Measurements from ENCODE around the gene PIK3R1. TPM values are rescaled to one million over a fixed set of nuclear protein-coding genes. Genes with fewer than 3 reads are reported as not detected.
A peak's percentile ranks its signal among the peaks of the same experiment; 100 is the strongest.
"Not testable (repeated sequence)": the region's sequence is repeated elsewhere in the genome, so short reads cannot be mapped to it uniquely, and the experiment has no call there.

The PIK3R1 gene
- total RNA-seq, 1 donor from 2014 or later, result 177 TPM

DNA sequence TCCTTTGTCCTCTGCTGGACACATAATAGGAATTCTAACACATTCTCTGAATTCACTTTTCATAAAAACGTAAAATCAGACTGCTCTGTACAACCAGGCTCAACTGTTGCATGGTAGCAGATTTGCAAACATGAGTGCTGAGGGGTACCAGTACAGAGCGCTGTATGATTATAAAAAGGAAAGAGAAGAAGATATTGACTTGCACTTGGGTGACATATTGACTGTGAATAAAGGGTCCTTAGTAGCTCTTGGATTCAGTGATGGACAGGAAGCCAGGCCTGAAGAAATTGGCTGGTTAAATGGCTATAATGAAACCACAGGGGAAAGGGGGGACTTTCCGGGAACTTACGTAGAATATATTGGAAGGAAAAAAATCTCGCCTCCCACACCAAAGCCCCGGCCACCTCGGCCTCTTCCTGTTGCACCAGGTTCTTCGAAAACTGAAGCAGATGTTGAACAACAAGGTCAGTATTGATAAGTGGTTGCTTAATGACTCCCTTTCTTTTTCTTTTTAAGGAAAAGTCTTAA is 11.1 kb downstream of the PIK3R1 start:
- DNase-seq, result no peak

- no peak for DNase-seq
These were observed 12.1 kb downstream of the PIK3R1 start for GRCh38 chr5:68227532-68228160.

DNA sequence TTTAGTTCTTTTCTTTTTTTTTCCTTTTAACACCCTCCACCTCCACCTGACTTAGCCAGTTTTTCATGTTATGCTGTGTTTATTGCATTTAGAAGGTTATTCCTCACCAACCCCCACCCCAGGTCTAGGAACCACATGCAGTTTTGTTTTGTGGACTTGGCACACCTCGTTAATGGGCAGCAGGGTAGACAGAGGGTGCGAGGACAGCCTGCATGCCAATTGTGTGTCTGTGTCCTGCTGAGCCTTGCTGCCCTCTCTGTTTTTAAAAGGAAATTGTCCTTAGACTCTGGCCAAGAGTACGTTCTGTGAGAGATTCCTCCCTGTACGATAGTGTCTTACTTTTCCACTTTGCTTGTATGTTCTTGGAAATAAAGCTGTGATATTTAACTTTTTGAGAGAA is 13.9 kb downstream of the PIK3R1 start:
- DNase-seq, result no peak

DNA sequence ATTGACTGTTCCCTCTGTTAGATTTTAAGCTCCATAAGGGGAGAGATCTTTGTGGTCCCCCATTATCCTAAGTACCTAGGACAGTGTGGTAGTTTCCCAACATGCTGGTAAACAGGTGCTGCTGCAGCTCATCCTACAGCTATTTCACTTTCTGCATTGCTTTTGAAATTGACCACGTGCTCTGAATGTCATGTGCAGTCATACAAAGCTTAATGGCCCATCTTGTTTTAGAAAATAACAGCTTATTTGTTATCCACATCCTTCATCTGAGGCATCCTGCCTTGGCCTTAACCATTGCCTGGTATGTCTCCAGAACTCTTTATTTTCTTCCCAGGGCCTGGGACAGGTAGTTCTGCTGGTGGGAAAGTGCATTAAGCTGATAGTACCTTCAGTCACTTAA is 14.7 kb downstream of the PIK3R1 start:
- DNase-seq, result no peak

DNA sequence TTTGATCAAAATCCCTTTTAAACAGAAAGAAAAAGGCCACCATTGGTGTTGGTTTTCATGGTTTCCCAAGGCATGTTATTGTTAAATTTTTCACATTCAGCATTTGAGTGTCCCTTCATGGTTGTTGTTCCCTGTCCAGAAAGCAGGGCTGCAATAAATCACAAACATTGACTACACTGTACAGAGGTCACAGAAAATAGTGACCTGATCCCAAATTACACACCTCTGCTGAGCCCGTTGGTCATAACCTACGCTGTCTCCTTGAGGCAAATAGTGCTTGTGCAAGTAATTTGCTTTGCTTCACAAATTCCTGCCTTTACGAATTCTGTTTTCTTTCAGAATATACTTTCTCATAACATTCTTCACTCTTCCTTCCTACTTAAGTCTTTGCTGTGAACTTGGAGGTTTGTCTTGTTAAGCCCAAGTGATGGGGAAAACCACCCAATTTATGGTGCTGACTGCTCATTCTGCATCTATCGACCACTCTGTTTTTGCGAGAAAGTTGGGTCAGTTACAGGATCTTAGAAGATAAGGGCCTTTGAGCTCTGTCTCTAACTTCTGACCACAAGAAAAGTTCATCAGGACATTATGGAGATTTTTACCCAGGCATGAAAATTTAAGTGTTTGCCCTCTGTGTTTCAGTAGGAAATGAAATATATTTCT is 16.0 kb downstream of the PIK3R1 start:
- no peak for DNase-seq

DNA sequence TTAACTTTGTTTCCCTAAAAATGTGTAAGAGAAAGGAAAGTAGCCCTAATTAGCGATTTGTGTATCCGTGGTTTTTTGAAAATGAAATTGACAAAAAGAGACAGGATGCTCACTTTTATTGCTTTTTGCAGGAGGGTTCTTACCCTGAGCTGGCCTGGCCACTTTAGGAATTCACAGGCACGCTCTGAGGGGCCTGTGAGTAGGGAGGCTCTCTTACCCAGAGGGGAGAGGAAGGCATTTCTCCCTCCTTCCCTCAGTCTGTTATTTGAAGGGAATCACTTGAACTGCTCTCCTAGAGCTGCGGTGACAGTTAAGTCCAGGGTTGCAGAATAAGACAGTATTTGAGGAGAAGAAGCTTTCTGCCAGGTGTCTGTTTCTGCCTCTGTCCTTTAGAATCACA is 16.7 kb downstream of the PIK3R1 start:
- no peak for DNase-seq

DNA sequence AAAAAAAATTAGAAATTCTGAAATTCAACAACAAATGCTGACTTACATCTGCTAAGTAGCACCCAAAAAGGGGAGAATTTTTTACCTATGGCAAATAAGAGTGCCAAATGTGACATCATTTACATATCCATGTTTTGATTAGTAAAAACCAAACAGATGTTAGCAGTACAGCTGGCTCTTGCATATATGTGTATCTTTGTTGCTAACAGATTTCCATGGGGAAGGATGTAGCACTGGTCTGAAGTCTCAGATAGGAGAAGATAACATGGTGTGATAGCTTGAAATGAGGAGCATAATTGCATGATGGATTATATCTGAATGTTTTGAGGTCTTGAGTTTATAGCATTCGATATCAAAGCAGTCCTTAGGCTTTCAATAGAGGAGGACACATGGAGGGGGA is 17.5 kb downstream of the PIK3R1 start:
- DNase-seq, result no peak

DNA sequence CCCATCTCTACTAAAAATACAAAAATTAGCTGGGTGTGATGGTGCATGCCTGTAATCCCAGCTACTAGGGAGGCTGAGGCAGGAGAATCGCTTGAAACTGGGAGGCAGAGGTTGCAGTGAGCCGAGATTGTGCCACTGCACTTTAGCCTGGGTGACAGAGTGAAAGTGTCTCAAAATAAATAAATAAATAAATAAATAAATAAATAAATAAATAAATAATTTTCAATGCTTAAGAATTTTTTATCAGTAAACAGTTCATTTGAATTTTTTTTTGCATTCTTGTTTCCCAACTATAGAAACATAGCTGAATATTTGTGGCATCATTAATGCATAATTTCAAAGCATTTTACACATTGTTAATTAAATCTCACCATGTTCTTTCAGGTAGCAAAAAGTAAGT is 19.7 kb downstream of the PIK3R1 start:
- DNase-seq, result not testable (repeated sequence)

- no peak for DNase-seq
These were observed 22.2 kb downstream of the PIK3R1 start for GRCh38 chr5:68237715-68238114.

DNA sequence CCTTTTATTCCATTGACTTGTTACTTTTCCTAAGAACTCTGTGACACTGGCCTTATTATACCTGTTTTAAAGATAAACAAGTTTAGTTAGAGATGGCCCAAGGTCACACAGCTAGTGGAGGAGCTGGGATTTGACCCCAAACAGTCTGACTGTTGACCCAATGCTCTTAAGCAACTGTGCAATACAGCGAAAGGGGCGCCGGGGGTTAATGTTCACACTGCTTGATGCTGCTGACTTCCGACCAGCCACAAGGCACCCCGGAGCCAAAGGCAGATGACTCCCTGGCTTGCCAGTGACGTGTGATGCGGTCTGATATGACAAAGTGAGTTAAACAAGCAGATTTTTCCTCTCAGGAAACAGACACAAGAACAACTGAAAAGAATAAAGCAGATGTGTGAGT is 23.9 kb downstream of the PIK3R1 start:
- peak; percentile 29 for DNase-seq

GRCh38 chr5:68240202-68240601 is 24.6 kb downstream of the PIK3R1 start:
- DNase-seq, result no peak

- no peak for DNase-seq
These were observed 25.2 kb downstream of the PIK3R1 start for GRCh38 chr5:68240771-68241170.

DNA sequence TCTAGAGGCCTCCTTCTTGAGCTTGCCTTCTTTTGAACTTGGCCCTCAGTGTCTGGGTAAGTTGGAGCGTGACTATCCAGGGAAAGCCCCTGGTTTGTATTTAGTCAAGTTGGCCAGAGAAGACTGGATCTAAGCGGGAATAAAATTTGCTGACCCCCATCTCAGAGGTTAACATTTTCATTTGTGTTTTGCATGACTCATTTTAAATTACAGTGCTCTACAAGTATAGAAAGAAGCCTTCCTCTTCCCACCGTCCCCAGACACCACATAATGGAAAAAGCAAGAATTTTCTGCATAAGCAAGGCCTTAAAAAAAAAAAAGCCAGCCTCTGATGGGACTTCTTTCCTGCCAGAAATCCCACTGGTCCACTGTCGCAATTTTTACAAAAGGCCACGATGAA is 27.2 kb downstream of the PIK3R1 start:
- DNase-seq, result no peak

GRCh38 chr5:68243251-68243650 is 27.7 kb downstream of the PIK3R1 start:
- DNase-seq, result no peak

DNA sequence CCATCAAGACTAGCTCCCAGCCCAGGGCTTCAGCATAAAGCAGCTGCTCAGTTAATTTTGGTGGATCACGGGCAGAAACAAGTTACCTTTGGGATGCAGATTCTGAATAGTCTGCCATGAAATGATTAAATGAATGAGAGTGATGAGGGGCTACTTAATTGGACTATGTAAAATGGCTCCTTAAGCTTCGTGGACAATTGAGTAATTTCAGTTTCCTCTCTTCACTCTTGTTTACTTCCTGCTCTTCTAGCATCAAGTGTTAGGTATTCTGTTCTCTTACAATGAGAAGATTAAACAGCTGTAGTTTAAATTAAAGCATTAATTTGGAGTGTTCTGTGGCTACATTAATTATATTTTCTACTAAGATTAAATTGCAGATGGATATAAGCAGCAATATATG is 28.1 kb downstream of the PIK3R1 start:
- no peak for DNase-seq

- no peak for DNase-seq
These were observed 29.8 kb downstream of the PIK3R1 start for GRCh38 chr5:68245319-68245718.

DNA sequence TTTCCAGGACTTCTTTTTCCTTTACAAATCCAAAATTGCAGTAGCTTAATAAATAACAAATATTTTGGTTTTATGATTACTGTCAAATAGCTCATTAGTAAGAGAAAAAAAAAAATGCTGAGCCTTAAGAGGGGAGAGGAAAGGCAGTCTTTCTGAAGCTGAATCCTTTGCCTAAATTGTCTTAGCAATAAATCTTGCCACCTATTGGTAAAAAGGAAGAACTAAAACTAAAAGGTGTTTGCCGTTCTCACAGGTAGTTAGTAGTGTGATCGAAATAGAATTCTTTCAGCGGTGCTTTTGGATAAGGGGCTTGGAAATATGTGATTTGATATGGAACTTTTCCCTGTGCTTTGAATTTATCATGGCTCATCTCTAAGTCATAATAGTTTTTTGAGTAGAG is 31.2 kb downstream of the PIK3R1 start:
- no peak for DNase-seq

DNA sequence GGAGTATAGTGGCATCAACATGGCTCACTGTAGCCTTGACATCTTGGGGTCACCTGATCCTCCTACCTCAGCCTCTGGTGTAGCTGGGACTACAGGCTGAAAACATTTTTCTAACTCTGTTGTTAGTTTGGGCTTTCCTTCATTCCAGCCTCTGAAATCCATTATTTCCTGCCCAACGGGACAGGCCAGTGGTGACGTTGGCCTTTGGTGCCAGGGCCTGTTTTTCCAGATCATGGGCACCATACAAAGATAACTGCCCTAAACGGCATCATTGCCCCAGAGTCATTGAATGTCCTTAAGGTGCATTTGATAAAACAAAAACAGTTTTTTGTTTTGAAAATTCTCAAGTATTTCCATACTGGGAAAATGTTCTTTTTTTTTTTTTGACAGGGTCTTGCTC is 32.1 kb downstream of the PIK3R1 start:
- no peak for DNase-seq

DNA sequence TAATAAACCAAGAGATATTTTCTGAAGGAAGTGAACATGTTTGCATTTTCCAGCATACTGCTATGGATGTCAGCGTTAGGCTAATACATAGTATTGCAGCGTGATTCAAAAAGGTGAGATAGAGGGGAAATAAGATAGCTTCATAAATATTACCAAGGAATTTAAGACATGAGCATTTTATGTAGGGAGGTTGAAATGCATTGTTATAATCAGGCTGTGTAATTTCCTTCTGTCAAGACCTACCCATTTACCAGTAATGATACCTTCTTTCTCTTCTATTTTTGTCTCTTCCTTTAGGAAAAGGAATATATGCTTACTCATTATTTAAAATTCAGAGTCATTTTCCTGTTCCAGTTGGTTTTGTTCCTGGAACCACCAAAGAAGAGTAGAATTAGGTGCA is 33.3 kb downstream of the PIK3R1 start:
- no peak for DNase-seq

GRCh38 chr5:68249520-68249919 is 34.0 kb downstream of the PIK3R1 start:
- DNase-seq, result no peak

DNA sequence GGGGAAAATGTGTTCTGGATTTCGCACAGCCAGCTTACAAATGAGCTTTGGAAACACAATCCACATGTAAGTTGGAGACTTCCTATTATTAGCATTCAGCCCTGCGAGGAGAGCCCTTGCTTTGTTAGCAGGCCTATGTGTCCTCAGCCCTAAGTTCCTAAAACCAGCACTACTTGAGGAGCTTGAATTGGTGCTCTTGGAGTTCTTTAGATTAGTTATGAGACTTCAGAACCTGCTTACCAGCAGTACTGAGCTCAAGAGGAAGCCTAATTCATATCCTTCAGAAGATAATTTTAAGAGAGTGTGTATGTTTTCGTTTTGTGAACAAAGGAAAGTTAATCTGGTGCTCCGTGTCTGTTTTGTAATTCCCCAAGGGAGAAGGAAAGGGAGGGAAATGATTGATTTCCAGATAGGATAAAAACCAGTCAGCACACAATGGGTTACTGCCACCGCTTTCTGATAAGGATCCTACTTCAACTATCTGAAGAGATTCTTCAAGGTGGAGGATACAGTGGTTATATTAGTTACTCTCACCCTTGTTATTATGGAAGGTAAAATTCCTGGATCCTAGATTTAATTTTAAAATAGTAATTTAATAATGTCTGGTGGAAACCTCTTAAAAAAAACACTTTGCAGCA is 35.2 kb downstream of the PIK3R1 start:
- DNase-seq, result no peak

DNA sequence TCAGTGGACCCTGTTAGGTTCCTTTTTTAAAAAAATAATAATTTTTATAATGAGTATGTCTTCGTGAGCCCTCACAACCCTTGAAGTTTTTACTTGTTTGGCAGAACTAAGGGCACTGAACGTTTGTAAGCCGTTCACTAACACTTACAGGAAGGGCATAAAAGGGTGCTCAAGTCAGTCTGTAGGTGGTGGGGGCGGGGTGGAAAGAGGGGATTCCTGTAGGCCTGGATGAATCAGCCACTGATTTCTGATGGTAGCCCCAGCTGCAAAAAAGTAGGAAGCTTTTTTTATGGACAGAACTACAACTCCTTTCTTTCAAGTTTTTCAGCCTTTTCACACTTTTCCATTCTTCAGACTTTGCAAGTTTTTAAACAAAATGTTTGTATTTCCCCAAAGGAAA is 35.8 kb downstream of the PIK3R1 start:
- DNase-seq, result no peak

- no peak for DNase-seq
These were observed 36.4 kb downstream of the PIK3R1 start for GRCh38 chr5:68251804-68252522.
